HG02840 (cell line): Measurements from ENCODE around the gene TTLL10.
"Not testable (repeated sequence)": the region's sequence is repeated elsewhere in the genome, so short reads cannot be mapped to it uniquely, and the experiment has no call there.

ENCODE experiments used
- ATAC-seq: cut with Tn5 transposase; IDR thresholded peaks from one replicate; pipeline ENCODE4 v1.9.1; 2021; ENCODE audit warnings: mild to moderate bottlenecking, moderate library complexity, moderate number of reproducible peaks; ENCODE audit not compliant: unreplicated experiment, low FRiP score

TTLL10 gene

GRCh38 chr1:1183221-1183747, 9.6 kb downstream of the TTLL10 start:
- no peak for ATAC-seq

- no peak for ATAC-seq
Measured at GRCh38 chr1:1183833-1184775, 10.4 kb downstream of the TTLL10 start.

- ATAC-seq = no peak
Measured at GRCh38 chr1:1185101-1185765, 11.6 kb downstream of the TTLL10 start.

GRCh38 chr1:1187938-1188337, 14.3 kb downstream of the TTLL10 start:
- ATAC-seq = no peak

- no peak for ATAC-seq
Measured at GRCh38 chr1:1189111-1189510, 15.4 kb downstream of the TTLL10 start.

- no peak for ATAC-seq
Measured at GRCh38 chr1:1191734-1192133, 18.1 kb downstream of the TTLL10 start.

- no peak for ATAC-seq
Measured at GRCh38 chr1:1194723-1195122, 21.0 kb downstream of the TTLL10 start.

- ATAC-seq = not testable (repeated sequence)
Measured at GRCh38 chr1:1195726-1196125, 22.0 kb downstream of the TTLL10 start.

- ATAC-seq = no peak
Measured at GRCh38 chr1:1196431-1197187, 22.9 kb downstream of the TTLL10 start.

GRCh38 chr1:1197188-1197500, 23.5 kb downstream of the TTLL10 start:
- ATAC-seq = no peak

GRCh38 chr1:1197551-1198422, 24.1 kb downstream of the TTLL10 start:
- no peak for ATAC-seq

- no peak for ATAC-seq
Measured at GRCh38 chr1:1198423-1199140, 24.9 kb downstream of the TTLL10 start.

GRCh38 chr1:1199141-1199960, 25.7 kb downstream of the TTLL10 start:
- no peak for ATAC-seq

- ATAC-seq = no peak
Measured at GRCh38 chr1:1199961-1200875, 26.5 kb downstream of the TTLL10 start.

GRCh38 chr1:1200876-1201810, 27.5 kb downstream of the TTLL10 start:
- ATAC-seq = peak; percentile 51

- no peak for ATAC-seq
Measured at GRCh38 chr1:1202831-1203560, 29.3 kb downstream of the TTLL10 start.
